Right renal pelvis (tissue), 4 donors: ENCODE data around the gene PCDHGB5. TPM values are rescaled to one million over a fixed set of nuclear protein-coding genes. Genes with fewer than 3 reads are reported as not detected.
"Not testable (repeated sequence)": the region's sequence is repeated elsewhere in the genome, so short reads cannot be mapped to it uniquely, and the experiment has no call there.

Experiments used
- DNase-seq, 4 donors: peaks; one replicate each; pipeline ENCODE4 v3.0.0-alpha.2; 2013; ENCODE audit warnings: low read depth in 4 of 4, low spot score in 3 of 4, missing footprints in 1 of 4
- polyA plus RNA-seq, 4 donors: library from polyadenylated mRNA; unstranded; fragments of 120-200 nt; gene quantifications; one replicate each; pipeline ENCODE4 v1.2.1, GENCODE V29; 2013; ENCODE audit not compliant: insufficient read length in 4 of 4

Gene PCDHGB5
- polyA plus RNA-seq, 4 donors: 9.4 to 11.0 (median 9.7) TPM

DNA sequence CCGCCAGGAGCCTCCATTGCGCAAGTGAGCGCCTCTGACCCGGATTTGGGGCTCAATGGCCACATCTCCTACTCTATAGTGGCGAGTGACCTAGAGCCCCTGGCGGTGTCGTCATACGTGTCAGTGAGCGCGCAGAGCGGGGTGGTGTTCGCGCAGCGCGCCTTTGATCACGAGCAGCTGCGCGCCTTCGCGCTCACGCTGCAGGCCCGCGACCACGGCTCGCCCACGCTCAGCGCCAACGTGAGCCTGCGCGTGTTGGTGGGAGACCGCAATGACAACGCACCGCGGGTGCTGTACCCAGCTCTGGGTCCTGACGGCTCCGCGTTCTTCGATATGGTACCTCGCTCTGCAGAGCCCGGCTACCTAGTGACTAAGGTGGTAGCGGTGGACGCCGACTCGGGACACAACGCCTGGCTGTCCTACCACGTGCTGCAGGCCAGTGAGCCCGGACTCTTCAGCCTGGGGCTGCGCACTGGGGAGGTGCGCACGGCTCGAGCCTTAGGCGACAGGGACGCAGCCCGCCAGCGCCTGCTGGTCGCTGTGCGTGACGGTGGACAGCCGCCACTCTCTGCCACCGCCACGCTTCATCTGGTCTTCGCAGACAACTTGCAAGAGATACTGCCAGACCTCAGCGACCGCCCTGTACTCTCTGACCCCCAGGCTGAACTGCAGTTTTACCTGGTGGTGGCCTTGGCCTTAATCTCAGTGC is 12.0 kb downstream of the PCDHGB5 start:
- no peak for DNase-seq

DNA sequence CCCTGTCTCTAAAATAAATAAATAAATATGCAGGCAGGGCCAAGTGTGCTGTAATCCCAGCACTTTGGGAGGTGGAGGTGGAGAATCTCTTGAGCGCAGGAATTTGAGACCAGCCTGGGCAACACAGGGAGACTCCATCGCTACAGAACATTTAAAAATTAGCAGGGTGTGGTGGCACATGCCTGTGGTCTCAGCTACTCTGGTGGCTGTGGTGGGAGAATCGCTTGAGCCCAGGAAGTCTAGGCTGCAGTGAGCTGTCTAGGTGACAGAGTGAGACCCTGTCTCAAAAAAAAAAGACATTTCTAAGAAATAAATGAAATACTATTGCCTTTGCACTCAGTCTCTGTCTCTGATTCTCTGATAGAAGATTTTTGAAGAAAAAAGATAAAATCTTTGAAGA is 13.8 kb downstream of the PCDHGB5 start:
- DNase-seq: no peak

DNA sequence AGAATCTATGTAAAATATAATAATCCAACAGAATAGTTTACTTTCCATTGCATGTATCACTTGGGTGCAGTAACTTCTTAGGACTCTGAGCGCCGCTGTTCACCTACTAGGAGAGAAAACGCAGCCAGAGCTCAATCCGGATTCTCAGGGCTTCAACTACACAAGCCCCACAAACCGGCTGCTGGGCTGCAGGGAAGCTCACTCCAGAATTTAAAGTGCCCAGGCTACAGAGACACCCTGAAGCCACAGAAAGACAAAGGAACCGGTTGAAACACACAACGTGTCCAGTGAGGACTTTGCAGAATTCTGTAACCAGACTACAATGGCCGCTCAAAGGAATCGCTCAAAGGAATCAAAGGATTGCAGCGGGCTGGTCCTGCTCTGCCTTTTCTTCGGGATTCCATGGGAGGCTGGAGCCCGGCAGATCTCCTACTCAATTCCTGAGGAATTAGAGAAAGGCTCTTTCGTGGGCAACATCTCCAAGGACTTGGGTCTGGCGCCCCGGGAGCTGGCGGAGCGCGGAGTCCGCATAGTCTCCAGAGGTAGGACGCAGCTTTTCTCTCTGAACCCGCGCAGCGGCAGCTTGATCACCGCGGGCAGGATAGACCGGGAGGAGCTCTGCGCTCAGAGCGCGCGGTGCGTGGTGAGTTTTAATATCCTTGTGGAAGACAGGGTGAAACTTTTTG is 15.2 kb downstream of the PCDHGB5 start, which contains the start of gene PCDHGA10:
TSS of gene PCDHGA10 (plus strand) at position 134 of the 686 bp plus-strand sequence. CDS start at position 323, 189 bp downstream.
- DNase-seq: no peak

DNA sequence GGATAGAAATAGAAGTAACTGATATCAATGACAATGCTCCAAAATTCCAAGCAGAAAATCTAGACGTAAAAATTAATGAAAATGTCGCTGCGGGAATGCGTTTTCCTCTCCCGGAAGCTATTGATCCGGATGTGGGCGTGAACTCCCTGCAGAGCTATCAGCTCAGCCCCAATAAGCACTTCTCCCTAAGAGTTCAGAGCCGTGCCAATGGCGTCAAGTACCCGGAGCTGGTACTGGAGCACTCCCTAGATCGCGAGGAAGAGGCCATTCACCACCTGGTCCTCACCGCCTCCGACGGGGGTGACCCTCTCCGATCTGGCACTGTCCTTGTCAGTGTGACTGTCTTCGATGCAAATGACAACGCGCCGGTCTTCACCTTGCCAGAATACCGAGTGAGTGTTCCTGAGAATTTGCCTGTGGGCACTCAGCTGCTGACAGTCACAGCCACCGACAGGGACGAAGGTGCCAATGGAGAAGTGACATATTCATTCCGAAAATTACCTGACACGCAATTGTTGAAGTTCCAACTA is 15.9 kb downstream of the PCDHGB5 start:
- no peak for DNase-seq

DNA sequence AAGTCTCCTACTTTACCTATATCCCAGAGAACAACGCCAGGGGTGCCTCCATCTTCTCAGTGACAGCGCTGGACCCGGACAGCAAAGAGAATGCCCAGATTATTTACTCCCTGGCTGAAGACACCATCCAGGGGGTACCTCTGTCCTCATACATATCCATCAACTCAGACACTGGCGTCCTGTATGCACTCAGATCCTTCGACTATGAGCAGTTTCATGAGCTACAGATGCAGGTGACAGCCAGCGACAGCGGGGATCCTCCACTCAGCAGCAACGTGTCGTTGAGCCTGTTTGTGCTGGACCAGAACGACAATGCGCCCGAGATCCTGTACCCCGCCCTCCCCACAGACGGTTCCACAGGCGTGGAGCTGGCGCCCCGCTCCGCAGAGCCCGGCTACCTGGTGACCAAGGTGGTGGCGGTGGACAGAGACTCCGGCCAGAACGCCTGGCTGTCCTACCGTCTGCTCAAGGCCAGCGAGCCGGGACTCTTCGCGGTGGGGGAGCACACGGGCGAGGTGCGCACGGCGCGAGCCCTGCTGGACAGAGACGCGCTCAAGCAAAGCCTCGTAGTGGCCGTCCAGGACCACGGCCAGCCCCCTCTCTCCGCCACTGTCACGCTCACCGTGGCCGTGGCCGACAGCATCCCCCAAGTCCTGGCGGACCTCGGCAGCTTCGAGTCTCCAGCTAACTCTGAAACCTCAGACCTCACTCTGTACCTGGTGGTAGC is 17.0 kb downstream of the PCDHGB5 start:
- not testable (repeated sequence) for DNase-seq

DNA sequence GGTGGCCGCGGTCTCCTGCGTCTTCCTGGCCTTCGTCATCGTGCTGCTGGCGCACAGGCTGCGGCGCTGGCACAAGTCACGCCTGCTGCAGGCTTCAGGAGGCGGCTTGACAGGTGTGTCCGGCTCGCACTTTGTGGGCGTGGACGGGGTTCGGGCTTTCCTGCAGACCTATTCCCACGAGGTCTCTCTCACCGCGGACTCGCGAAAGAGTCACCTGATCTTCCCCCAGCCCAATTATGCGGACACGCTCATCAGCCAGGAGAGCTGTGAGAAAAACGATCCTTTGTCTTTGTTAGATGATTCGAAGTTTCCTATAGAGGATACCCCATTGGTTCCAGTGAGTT is 17.5 kb downstream of the PCDHGB5 start:
- DNase-seq: not testable (repeated sequence)

DNA sequence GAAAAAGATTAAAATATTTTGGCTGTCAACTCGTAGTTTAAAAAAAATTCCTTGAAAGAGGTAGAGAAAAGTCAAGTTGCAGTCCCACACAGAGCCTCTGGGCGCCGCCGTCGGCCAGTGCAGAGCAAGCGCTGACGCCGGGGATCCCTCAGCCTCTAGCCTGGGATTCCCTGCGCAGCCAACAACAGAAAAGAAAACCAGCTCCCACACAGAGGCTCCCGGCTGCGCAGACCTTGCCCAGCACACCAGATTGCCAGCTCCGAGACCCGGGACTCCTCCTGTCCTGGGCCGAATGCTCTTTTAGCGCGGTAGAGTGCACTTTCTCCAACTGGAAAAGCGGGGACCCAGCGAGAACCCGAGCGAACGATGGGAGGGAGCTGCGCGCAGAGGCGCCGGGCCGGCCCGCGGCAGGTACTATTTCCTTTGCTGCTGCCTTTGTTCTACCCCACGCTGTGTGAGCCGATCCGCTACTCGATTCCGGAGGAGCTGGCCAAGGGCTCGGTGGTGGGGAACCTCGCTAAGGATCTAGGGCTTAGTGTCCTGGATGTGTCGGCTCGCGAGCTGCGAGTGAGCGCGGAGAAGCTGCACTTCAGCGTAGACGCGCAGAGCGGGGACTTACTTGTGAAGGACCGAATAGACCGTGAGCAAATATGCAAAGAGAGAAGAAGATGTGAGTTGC is 19.9 kb downstream of the PCDHGB5 start, which contains the start of gene PCDHGB7:
TSS of gene PCDHGB7 (plus strand) at position 184 of the 679 bp plus-strand sequence. CDS start at position 367, 183 bp downstream.
- peak in 1 of 4 donors; percentile 36 for DNase-seq

DNA sequence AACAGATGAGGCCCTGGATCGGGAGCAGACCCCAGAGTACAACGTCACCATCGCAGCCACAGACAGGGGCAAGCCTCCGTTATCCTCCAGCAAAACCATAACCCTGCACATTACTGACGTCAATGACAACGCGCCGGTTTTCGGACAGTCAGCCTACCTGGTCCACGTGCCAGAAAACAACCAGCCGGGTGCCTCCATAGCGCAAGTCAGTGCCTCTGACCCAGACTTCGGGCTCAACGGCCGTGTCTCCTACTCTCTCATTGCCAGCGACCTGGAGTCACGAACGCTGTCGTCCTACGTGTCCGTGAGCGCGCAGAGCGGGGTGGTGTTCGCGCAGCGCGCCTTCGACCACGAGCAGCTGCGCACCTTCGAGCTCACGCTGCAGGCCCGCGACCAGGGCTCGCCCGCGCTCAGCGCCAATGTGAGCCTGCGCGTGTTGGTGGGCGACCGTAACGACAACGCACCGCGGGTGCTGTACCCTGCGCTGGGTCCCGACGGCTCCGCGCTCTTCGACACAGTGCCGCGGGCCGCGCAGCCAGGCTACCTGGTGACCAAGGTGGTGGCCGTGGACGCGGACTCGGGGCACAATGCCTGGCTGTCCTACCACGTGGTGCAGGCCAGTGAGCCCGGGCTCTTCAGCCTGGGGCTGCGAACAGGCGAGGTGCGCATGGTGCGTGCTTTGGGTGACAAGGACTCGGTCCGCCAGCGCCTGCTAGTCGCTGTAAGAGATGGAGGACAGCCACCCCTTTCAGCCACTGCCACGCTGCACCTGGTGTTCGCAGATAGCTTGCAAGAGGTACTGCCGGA is 21.5 kb downstream of the PCDHGB5 start:
- DNase-seq: no peak

DNA sequence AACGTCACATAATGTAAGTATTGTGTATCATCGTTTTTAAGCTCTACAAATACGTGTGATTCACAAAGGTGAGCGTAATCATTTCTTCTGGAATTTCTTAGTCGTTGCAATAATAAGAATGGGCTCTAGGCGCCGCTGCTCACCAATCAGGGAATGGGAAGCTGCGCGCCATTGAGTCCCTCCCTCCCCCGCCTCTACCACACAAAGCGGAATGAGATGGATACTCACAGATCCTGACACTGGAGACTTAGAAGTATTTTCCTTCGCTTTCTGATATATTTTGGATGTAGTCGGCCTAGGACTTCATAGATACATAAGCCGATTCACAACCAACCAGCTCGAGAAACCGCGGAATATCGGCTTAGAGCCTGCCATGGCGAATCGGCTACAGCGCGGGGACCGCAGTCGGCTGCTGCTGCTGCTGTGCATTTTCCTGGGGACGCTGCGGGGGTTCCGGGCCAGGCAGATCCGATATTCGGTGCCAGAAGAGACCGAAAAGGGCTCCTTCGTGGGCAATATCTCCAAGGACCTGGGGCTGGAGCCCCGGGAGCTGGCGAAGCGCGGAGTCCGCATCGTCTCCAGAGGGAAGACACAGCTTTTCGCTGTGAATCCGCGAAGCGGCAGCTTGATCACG is 23.2 kb downstream of the PCDHGB5 start, which contains the start of gene PCDHGA11:
TSS of gene PCDHGA11 (plus strand) at position 197 of the 634 bp plus-strand sequence. CDS start at position 374, 177 bp downstream.
- no peak for DNase-seq

DNA sequence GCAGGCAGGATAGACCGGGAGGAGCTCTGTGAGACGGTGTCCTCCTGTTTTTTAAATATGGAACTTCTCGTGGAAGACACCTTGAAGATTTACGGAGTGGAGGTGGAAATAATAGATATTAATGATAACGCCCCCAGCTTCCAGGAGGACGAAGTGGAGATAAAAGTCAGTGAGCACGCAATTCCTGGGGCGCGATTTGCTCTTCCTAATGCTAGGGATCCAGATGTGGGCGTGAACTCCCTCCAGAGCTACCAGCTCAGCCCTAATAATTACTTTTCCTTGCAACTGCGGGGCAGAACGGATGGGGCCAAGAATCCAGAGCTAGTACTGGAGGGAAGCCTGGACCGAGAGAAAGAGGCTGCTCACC is 23.7 kb downstream of the PCDHGB5 start:
- DNase-seq: no peak

DNA sequence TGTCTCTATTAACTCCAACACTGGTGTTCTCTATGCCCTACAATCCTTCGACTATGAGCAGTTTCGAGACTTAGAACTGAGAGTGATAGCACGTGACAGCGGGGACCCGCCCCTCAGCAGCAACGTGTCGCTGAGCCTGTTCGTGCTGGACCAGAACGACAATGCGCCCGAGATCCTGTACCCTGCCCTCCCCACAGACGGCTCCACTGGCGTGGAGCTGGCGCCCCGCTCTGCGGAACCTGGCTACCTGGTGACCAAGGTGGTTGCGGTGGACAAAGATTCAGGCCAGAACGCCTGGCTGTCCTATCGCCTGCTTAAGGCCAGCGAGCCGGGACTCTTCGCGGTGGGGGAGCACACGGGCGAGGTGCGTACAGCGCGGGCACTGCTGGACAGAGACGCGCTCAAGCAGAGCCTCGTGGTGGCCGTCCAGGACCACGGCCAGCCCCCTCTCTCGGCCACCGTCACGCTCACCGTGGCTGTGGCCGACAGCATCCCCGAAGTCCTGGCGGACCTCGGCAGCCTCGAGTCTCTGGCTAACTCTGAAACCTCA is 25.1 kb downstream of the PCDHGB5 start:
- DNase-seq: no peak

DNA sequence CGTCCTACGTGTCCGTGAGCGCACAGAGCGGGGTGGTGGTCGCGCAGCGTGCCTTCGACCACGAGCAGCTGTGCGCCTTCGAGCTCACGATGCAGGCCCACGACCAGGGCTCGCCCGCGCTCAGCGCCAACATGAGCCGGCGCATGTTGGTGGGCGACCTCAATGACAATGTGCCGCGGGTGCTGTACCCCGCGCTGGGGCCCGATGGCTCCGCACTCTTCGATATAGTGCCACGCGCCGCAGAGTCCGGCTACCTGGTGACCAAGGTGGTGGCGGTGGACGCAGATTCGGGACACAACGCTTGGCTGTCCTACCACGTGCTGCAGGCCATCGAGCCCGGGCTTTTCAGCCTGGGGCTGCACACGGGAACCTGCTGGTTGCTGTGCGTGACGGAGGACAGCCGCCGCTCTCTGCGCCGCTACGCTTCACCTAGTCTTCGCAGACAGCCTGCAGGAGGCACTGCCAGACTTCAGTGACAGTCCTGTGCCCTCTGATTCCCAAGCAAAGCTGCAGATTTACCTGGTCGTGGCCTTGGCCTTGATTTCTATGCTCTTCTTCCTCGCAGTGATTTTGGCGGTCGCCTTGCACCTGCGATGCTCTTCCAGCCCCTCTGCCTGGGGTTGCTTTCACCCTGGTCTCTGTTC is 30.2 kb downstream of the PCDHGB5 start:
- no peak for DNase-seq

DNA sequence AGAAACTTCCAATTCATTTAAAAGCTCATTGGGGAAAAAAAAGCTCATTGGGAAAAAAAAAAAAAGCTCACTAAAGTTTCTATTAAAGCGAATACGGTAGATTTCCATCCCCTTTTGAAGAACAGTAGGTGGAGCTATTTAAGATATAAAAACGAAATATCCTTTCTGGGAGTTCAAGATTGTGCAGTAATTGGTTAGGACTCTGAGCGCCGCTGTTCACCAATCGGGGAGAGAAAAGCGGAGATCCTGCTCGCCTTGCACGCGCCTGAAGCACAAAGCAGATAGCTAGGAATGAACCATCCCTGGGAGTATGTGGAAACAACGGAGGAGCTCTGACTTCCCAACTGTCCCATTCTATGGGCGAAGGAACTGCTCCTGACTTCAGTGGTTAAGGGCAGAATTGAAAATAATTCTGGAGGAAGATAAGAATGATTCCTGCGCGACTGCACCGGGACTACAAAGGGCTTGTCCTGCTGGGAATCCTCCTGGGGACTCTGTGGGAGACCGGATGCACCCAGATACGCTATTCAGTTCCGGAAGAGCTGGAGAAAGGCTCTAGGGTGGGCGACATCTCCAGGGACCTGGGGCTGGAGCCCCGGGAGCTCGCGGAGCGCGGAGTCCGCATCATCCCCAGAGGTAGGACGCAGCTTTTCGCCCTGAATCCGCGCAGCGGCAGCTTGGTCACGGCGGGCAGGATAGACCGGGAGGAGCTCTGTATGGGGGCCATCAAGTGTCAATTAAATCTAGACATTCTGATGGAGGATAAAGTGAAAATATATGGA is 32.8 kb downstream of the PCDHGB5 start, which contains the start of gene PCDHGA12:
TSS of gene PCDHGA12 (plus strand) at position 176 of the 782 bp plus-strand sequence. CDS start at position 429, 253 bp downstream.
- no peak for DNase-seq

DNA sequence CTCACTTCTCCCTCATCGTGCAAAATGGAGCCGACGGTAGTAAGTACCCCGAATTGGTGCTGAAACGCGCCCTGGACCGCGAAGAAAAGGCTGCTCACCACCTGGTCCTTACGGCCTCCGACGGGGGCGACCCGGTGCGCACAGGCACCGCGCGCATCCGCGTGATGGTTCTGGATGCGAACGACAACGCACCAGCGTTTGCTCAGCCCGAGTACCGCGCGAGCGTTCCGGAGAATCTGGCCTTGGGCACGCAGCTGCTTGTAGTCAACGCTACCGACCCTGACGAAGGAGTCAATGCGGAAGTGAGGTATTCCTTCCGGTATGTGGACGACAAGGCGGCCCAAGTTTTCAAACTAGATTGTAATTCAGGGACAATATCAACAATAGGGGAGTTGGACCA is 33.5 kb downstream of the PCDHGB5 start:
- no peak for DNase-seq

DNA sequence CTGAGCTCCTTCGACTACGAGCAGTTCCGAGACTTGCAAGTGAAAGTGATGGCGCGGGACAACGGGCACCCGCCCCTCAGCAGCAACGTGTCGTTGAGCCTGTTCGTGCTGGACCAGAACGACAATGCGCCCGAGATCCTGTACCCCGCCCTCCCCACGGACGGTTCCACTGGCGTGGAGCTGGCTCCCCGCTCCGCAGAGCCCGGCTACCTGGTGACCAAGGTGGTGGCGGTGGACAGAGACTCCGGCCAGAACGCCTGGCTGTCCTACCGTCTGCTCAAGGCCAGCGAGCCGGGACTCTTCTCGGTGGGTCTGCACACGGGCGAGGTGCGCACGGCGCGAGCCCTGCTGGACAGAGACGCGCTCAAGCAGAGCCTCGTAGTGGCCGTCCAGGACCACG is 34.6 kb downstream of the PCDHGB5 start:
- DNase-seq: not testable (repeated sequence)

DNA sequence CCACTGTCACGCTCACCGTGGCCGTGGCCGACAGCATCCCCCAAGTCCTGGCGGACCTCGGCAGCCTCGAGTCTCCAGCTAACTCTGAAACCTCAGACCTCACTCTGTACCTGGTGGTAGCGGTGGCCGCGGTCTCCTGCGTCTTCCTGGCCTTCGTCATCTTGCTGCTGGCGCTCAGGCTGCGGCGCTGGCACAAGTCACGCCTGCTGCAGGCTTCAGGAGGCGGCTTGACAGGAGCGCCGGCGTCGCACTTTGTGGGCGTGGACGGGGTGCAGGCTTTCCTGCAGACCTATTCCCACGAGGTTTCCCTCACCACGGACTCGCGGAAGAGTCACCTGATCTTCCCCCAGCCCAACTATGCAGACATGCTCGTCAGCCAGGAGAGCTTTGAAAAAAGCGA is 35.0 kb downstream of the PCDHGB5 start:
- not testable (repeated sequence) for DNase-seq

DNA sequence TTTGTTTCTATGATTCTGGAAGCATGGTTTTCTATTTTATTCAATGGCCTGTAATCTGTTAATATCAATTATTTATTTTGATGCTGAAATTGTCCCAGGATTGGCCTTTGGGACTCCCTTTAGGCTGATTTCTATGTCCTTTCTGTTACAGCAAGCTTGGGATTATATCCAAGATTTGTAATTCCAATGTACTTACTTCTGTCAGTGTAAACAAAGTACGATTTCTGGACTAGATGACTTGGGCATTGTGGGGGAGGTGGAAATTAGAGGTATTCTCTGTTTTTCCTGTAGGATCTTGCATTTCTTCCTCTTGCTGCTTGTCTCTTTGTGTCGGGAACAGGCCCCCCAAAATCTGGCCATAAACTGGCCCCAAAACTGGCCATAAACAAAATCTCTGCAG is 36.3 kb downstream of the PCDHGB5 start:
- DNase-seq: no peak
